Umbilical cord (tissue), 2 donors: ENCODE results near the gene HELT. TPM values are rescaled to one million over a fixed set of nuclear protein-coding genes. Genes with fewer than 3 reads are reported as not detected.

Source experiments
- DNase-seq: peaks from one replicate; pipeline ENCODE4 v3.0.0-alpha.2; 2015; ENCODE audit warnings: low spot score
- total RNA-seq: library from RNA; depleted of rRNA; stranded (reverse); fragments of >200 nt; gene quantifications from one replicate; pipeline ENCODE4 v1.2.3, GENCODE V29; 2014; ENCODE audit warnings: low replicate concordance; ENCODE audit not compliant: insufficient read depth

HELT gene
- total RNA-seq, 1 donor from 2014 or later = not detected

- DNase-seq = no peak
These were observed 14.5 kb upstream of the HELT start for GRCh38 chr4:185003596-185004351.

DNA sequence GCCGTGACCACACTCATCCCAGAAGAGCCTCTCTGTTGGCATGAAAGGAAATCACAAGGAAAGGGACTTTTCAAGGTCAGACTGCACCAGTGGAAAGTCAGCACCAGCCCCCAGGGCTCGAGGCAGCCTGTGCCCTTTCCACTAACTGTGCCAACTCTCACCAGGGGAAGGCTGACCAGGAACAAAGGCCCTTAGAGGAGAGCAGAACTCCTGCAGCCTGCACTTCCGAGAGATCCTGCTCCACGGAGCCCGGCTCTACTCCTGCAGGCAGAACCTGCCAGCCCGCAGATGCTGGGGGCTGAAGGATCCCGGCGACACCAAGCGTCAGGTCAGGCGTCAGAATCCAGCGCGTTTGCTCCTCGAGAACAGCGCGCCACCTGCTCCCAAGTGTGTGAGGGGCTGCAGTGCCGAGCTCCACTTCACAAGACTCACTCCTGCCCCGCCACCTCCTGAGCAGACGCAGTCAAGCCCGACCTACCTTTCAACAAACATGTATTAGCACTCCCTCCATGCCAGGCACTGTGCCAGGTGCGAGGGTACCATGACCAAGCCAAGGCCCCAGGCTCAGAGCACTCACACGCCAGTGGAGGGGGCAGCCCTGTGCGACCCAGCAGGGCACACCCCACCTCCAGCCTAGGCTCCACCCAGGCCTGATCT lies 13.6 kb upstream of the HELT start:
- DNase-seq = no peak

GRCh38 chr4:185005219-185005819 lies 13.0 kb upstream of the HELT start:
- peak; percentile 73 for DNase-seq

DNA sequence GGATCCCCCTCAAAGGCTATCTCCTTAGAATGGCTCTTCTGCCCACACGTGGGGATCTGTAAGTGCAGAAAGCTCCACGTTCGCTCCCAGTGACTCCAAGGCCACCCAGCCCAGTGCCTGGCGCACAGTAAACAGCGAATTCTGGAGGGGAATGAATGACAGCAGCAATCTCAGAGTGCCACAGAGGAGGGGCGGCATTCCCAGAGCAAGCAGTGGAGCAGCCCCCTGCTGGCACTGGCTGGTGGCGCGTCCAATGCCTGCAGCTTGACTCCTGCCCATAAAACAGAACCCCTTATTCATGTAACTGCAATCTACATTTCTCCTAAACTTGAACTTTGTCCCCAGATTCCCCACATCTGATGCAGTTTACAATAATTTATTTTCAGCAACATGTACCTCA lies 6.9 kb upstream of the HELT start:
- no peak for DNase-seq

- no peak for DNase-seq
These were observed 4.7 kb upstream of the HELT start for GRCh38 chr4:185013417-185014125.

- DNase-seq = no peak
These were observed 3.2 kb upstream of the HELT start for GRCh38 chr4:185015108-185015507.

DNA sequence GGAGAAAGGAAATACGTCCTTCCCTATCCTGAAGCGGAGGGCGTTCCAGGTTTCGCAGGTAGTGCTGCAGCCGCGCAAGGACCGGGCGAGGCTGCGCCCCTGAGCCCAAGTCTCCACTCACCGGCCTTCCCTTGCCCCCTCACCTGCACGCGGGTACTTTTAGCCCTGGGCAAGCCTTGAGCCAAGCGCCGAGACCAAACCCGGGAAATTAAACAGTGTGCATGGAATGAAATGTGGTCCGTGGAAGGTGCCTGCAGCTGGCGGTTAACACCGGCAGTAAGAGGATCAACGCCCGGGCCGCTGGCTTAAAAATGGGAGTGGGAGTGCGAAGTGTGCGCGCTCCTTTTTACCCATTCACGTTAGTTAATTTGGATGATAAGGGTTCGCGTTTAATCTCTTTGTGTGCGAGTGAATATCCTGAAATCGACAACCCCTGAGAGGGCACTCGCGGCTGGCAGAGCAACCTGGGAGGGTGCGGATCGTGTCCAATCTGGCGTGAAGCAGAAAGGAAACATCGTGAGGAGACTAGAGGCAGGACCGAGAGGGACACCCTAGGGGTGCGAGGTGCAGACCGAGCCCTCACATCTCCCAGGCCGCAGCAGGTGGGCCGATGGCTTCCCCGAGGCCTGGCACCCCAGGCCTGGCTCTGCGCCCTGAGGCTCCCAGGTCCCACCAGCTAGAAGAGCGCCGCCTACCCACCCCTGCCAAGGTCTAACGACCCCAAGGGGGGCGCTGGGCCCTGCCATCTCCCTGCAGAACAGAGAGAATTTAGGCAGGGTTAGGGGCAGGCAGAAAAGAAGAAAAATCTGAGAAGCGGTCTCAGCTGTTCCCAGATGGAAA lies 2.0 kb upstream of the HELT start:
- DNase-seq = no peak

DNA sequence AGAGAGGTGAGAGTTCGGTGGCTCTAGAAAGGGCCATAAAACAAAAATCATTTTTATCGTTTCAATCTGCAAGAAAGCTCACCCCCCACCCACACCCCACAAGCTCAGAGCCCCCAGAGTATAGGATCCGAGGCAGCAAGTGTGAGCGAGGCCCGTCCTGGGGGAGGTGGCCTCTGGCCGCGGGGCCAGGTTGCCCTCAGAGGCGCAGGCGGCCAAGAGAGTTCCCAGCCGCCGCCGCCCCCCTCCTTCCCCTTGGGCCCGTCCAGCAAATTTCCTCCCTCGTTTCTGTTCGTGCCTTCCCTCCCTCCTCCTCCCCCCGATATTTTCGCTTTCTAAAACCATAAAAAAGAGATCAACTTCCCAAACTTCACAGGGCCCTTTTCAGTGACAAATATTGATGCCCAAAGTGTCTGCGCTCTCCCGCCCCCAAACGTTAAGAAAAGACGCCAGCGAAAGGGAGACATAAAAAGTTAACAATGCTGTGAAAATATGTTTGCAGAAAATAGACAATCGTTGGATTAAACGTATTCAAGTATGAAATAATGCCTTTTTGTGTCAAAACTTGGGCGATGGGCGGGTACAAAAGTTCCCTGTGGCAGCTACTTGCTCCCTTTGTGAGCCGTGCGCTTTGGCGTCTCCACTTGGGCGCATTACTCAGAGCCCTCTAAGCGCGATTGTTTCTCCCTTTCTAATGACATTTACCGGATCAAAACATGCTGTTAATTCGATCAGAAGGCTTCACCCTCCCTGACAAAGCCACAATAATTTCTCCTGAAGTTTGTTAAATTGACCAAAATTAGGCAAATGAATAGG lies 1.1 kb upstream of the HELT start:
- no peak for DNase-seq

- DNase-seq = no peak
These were observed 655 bp downstream of the HELT start for GRCh38 chr4:185018834-185019455.

GRCh38 chr4:185019456-185020292 lies 1.4 kb downstream of the HELT start:
- DNase-seq = no peak

DNA sequence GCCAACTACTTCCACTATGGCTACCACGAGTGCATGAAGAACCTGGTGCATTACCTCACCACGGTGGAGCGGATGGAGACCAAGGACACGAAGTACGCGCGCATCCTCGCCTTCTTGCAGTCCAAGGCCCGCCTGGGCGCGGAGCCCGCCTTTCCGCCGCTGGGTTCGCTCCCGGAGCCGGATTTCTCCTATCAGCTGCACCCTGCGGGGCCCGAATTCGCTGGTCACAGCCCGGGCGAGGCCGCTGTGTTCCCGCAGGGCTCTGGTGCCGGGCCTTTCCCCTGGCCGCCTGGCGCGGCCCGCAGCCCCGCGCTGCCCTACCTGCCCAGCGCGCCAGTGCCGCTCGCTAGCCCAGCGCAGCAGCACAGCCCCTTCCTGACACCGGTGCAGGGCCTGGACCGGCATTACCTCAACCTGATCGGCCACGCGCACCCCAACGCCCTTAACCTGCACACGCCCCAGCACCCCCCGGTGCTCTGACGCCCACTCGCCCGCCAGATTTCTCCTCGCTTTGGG lies 2.1 kb downstream of the HELT start:
- no peak for DNase-seq

DNA sequence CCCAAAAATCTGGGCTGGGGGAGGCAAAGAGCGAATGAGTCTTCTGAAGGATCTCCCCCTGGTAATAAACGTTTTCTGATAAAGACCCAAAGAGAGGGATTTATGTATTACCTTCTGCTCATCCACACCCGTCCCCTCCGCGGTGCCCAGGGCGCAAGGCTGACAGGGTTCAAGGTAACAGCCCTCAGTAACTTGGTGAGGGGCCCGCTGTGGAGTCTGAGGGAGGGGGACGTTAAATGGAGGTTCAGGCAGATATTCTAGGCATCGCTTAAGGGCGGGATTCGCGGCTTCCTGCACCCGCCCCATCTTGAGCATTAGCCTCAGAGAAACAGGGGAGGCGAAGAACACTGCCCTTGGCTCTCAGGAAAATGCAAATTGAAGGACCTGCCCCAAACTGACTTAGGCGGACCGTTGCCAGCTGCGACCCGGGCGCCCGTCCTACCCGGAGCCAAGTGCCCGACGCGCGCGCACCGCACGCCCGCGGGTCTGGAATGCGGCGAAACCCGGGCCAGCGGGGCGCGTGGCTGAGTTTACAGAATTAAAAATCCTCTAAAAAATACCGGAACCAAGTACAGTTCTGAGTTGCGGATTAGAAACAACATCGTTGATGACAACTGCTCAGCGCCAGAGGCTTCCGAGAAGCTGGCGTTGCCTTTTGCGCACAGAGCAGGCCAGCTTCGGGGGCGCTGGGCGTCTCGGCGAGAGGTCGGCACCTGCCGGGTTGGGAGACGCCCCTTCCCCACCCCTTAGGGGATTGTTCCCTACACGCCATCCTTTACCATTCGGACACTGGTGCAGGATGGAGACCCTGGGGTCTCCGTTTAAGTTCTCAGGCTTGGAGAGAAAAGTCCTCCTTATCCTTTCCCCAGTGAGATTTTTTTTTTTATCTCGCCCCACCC lies 2.8 kb downstream of the HELT start:
- DNase-seq = no peak

- DNase-seq = no peak
These were observed 5.2 kb downstream of the HELT start for GRCh38 chr4:185023471-185023870.

DNA sequence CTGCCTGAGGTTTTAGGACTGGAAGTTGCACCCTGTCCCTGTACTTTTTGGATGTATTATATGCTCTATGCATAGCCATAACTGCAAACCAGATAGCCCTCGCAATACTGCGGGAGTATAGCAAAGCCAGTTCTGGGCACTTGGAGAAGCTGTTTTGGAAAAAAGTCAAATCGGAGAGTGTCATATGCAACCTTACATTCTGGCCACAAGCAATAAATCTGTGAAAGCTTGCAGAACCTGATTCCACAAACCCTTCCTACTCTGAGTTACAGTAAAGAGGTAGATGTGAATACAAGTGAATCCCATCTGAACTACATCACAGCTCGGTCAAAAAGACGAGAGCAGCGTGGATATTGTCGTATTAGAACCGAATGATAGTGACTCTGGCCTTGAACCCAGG lies 10.3 kb downstream of the HELT start:
- DNase-seq = peak; percentile 25

DNA sequence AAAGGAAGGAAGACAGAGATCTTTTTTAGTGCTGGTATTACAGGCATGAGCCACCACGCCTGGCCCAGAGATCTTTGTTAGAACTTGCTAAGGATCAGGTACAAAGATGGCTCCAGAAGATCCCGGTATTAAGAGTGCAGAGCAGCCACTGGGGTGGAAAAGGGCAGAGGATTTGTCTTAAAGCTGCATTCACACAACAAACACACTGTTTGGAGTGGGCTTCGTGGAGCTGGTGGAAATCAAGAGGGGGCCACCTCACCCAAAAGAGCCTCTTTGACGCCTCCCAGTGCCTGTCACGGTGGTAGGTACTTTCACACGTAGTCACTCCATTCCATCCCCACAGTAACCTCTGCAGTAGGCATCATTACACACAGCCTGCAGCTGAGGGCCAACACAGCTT lies 13.3 kb downstream of the HELT start:
- no peak for DNase-seq

- no peak for DNase-seq
These were observed 14.8 kb downstream of the HELT start for GRCh38 chr4:185033072-185033471.

- no peak for DNase-seq
These were observed 15.7 kb downstream of the HELT start for GRCh38 chr4:185033950-185034349.

DNA sequence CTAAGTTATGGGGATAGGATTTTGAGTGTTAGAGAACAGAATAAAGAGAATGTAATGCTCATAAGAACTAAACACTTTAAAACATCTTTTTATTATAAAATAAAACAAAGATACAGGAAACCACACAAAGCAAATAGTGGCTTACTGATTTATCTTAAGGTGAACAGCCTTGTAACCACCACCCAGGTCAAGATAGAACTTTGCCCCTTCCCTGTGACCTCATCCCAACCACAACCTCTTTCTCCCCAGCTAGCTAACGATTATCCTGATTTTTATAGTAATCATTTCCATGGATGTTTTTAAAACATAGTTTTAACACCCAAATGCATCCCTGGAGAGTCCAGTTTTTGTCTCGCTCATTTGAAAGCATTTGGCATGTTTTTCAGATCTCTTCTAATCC lies 17.0 kb downstream of the HELT start:
- no peak for DNase-seq
